GM12801 (cell line): ENCODE measurements around the gene TRPM1.

Experiments used
- TF ChIP-seq, protein P1 (sequence below): IDR thresholded peaks from one replicate; pipeline ENCODE4 v1.5.1; 2011; ENCODE audit warnings: control low read depth; ENCODE audit not compliant: insufficient read length; ENCODE audit errors: extremely low read depth

The TRPM1 gene

DNA sequence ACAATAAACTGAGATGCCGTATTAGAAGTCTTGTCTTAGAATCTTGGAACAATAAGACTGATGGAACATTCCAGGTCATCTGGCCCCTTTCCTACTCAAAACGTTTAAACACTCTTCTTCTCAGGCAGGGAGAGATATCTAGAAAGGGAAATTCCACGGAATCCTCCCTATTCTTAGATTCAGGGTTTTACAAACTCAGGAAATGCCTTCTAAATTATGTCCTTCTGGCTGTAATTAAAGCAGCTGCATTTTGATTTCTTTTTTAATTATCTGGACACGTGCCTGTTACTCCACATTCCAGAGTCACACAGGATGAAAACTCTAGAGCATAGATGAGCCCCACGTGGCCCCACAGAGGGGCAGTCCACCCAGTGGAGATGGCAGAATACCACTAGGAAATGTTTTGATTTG lies 68.6 kb downstream of the TRPM1 start:
- TF ChIP-seq, protein P1, sequence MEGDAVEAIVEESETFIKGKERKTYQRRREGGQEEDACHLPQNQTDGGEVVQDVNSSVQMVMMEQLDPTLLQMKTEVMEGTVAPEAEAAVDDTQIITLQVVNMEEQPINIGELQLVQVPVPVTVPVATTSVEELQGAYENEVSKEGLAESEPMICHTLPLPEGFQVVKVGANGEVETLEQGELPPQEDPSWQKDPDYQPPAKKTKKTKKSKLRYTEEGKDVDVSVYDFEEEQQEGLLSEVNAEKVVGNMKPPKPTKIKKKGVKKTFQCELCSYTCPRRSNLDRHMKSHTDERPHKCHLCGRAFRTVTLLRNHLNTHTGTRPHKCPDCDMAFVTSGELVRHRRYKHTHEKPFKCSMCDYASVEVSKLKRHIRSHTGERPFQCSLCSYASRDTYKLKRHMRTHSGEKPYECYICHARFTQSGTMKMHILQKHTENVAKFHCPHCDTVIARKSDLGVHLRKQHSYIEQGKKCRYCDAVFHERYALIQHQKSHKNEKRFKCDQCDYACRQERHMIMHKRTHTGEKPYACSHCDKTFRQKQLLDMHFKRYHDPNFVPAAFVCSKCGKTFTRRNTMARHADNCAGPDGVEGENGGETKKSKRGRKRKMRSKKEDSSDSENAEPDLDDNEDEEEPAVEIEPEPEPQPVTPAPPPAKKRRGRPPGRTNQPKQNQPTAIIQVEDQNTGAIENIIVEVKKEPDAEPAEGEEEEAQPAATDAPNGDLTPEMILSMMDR = no peak

DNA sequence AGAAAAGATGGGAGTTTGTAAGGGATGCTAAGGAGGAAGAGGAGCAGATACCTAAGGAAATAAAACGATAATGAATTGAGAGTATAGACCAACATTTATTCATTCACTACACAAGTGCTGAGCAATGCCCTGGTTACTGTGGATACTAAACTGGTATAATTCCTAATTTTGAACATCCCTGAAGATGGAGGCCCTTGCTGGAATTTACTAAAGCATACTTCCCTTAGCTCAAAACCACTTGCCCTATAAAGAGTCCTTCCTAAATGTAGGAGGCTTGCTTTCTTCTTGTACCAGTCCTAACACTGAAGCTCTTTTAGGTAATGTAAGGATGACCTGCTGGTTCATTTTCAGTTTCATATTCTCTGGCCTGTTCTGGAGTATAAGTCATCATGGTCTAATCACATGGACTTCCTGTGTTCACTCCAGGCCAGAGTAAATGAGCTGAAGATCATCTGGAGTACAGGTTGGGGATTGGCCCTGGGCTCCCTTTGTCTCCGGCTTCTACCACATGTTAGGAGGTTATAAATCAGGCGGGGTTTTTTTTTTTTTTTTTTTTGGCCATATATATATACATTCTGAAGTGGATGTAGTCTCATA lies 70.0 kb downstream of the TRPM1 start:
- TF ChIP-seq, protein P1 = no peak

DNA sequence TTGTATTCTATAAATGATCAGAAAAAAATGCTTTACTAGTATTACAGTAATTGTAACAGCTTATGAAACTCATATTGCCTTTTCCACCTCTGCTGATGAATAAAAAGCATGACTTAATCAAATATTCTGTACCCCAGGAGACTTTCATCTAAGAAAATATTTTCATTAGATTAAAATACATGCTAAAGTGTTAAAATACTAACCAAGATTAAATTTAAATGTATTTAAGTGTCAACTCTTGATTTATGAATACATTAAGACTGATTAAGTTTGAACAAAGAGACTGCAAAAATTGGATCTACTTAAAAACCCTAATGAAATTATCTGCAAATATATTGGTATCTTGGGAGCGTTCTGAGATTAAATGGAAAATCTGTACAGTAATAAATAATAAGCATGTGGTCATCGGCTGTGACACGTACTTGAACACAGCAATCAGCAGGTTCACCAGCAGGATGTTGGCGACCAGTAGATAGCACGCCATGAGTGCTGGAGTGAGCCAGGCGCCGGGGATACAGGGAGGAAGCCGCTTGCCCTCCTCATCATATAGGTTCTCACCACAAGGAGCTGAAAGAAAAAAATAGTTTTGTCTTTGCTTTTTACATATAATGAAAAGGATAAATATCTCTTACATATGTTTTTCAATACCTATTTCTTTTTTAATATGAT lies 73.5 kb downstream of the TRPM1 start:
- TF ChIP-seq, protein P1 = no peak

DNA sequence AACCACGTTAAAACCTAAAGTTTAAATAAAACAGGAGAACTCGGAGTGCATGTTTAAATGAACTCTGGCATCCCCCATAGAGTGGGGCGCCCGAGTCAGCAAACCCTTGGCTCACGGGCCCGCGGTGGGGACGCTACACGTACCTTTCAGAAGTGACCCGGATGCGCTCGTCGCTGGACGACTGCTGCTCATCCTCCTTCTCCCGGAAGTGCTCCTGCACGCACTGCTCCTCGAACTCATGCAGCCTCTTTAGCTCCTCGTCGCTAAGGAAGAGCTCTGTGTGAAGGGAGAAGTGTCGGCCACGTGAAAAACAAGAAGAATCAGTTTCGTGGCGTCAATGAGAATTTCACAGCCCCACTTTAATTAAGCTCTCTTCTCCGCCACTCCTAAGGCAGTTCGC lies 75.5 kb downstream of the TRPM1 start:
- TF ChIP-seq, protein P1 = no peak

DNA sequence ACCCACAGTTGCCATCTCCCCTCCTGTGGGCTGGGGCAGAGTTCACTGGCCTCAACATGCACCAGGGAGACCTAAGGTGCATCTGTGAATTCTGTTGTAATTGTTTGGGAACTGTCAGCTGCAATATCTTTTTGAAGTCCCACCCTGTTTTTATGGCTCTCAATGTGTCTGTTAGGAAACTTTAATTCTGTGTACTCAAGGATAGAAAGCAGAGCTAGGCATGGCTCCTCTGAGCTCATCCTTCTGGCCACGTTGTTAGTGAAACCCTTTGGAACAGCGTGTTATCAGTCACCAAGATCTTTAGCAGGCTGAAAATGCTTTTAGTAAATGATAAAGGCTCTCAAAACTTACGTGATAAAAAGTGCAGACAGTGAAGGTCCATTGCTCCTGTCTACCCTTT lies 76.5 kb downstream of the TRPM1 start:
- TF ChIP-seq, protein P1 = no peak

DNA sequence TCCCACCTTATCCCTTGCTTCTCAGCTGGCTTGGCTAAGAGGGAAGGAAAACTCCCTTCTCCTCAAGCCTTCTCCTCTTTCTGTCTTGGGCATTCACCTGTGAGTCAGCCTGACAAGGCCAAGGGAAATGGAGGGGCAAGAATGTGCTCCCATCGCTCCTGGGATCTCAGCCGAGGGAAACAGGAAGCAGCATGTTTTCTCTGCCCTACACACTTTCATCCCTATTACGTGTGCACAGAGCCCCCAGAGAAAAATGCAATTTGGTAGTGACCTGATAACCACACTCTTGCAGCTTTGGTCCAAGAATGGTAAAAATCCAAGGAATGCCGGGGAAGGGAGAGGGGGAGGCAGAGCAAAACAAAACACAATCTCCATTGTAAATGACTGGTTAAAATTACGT lies 77.2 kb downstream of the TRPM1 start:
- TF ChIP-seq, protein P1 = no peak

DNA sequence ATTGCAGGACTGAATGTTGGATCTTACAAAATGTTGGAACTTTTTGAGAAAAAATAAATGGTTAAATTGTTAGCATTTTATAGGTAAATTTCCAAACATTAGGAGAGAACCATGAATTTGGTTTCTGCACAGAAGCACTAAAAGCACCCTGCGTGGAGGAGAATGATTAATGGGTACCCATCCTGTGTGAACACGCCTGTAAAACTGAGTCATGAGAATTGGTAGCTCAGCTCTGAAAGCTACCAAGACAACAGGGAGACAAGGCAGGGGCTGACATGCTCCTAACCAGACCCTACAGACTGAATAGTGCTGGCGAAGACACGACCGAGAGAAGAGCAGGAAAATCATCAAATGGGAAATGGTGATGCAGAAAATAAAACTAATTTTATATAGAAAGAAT lies 77.7 kb downstream of the TRPM1 start:
- TF ChIP-seq, protein P1 = no peak
